ENCODE measurements around the gene ALLC. TPM values are rescaled to one million over a fixed set of nuclear protein-coding genes. Genes with fewer than 3 reads are reported as not detected.

ALLC gene
- polyA plus RNA-seq, 1 of the 3 experiments (the other 2 are of a cell fraction) = not detected

GRCh38 chr2:3639653-3640052, 18.3 kb upstream of the ALLC start:
- TF ChIP-seq, protein P1, sequence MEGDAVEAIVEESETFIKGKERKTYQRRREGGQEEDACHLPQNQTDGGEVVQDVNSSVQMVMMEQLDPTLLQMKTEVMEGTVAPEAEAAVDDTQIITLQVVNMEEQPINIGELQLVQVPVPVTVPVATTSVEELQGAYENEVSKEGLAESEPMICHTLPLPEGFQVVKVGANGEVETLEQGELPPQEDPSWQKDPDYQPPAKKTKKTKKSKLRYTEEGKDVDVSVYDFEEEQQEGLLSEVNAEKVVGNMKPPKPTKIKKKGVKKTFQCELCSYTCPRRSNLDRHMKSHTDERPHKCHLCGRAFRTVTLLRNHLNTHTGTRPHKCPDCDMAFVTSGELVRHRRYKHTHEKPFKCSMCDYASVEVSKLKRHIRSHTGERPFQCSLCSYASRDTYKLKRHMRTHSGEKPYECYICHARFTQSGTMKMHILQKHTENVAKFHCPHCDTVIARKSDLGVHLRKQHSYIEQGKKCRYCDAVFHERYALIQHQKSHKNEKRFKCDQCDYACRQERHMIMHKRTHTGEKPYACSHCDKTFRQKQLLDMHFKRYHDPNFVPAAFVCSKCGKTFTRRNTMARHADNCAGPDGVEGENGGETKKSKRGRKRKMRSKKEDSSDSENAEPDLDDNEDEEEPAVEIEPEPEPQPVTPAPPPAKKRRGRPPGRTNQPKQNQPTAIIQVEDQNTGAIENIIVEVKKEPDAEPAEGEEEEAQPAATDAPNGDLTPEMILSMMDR (IDR thresholded peaks at IDR 0.05) = no peak
- 81% methylated on average over 6 of the region's 8 CpGs for WGBS (ENCODE audit: low lambda C conversion rate)
- Histone ChIP-seq H3F3A (replicated peaks; ENCODE audit: insufficient read depth) (no peaks in the 10 kb centered on the region), H3K27me3 (ENCODE audit: insufficient read depth) (no peaks in the 10 kb centered on the region), H3K4me2 (no peak overlapping the region), H3K9me2 (no peaks in the 10 kb centered on the region), H3K79me2 (ENCODE audit: insufficient read depth) (no peaks in the 10 kb centered on the region), H3K9me3 (no peaks in the 10 kb centered on the region), H3K4me3 (ENCODE audit: low read depth in 2 of 2, low read length in 1 of 2) (no peak overlapping the region), H2AFZ (ENCODE audit: low read depth) (no peak overlapping the region), H3K4me1 (ENCODE audit: control insufficient read depth in 1 of 2, insufficient read depth in 2 of 2, low read depth in 1 of 2, low read length in 1 of 2) (peaks cover 0 to 10% of the 10 kb centered on the region in 2 experiments; a peak in 1 of 4 replicates), H3K36me3 (replicated peaks in 1 of 2; ENCODE audit: control insufficient read depth in 1 of 2, insufficient read depth in 2 of 2, low read length in 1 of 2) (no peaks in the 10 kb centered on the region), H3K27ac (ENCODE audit: low read depth in 2 of 2, low read length in 1 of 2) (peak overlapping the region in 1 of 2 experiments; percentile 29; a peak in 1 of 4 replicates), H4K20me1 (ENCODE audit: insufficient read depth) (no peaks in the 10 kb centered on the region), H3K9ac (no peak overlapping the region)
- no peak for DNase-seq
- ChIA-PET POLR2A (no interaction called here), CTCF (interaction anchor here (1.8 kb wide), 1 partner anchor 10 kb away, joined by 6 read pairs; no protein-coding TSS in a partner anchor)

DNA sequence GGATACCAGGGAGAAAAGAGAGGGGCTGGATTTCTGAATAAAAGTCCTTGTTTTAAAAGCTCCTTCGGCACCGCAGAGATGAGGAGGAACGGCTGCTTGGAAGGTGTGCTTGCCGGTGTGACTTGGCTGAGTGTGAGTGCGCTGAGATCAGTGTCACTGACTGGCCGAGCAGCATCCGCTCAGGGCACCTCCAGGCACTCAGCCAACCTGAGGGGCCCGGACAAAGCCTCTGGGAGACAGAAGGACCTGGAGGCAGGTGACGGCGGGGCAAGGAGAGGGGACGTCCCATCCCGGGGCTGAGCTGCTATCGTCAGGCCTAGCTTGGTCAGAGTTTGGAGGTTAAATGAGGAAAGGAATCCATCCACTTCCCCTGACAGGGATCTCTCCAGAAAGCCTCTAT, 16.8 kb upstream of the ALLC start:
- Histone ChIP-seq H3K4me1 (ENCODE audit: control insufficient read depth in 1 of 2, insufficient read depth in 2 of 2, low read depth in 1 of 2, low read length in 1 of 2) (peaks cover 0 to 10% of the 10 kb centered on the region in 2 experiments; a peak in 1 of 4 replicates), H3K79me2 (ENCODE audit: insufficient read depth) (no peaks in the 10 kb centered on the region), H3K4me2 (no peak overlapping the region), H3K27me3 (ENCODE audit: insufficient read depth) (no peaks in the 10 kb centered on the region), H2AFZ (ENCODE audit: low read depth) (no peak overlapping the region), H3K9me3 (no peaks in the 10 kb centered on the region), H3K36me3 (replicated peaks in 1 of 2; ENCODE audit: control insufficient read depth in 1 of 2, insufficient read depth in 2 of 2, low read length in 1 of 2) (peaks cover 0 to 2% of the 10 kb centered on the region in 2 experiments), H3K9ac (no peak overlapping the region), H3K4me3 (ENCODE audit: low read depth in 2 of 2, low read length in 1 of 2) (no peak overlapping the region), H3K9me2 (no peaks in the 10 kb centered on the region), H3F3A (replicated peaks; ENCODE audit: insufficient read depth) (no peaks in the 10 kb centered on the region), H4K20me1 (ENCODE audit: insufficient read depth) (no peaks in the 10 kb centered on the region), H3K27ac (ENCODE audit: low read depth in 2 of 2, low read length in 1 of 2) (no peak overlapping the region)
- POLR2A ChIA-PET = no interaction called here
- WGBS (ENCODE audit: low lambda C conversion rate) = 81% methylated on average over 13 of the region's 13 CpGs
- no peak for DNase-seq
- TF ChIP-seq GABPA (IDR thresholded peaks at IDR 0.05; ENCODE audit: low read depth) (no peak), CHD2 (IDR thresholded peaks at IDR 0.05; ENCODE audit: low read length, partially characterized antibody) (no peak), RXRA (IDR thresholded peaks at IDR 0.05; ENCODE audit: borderline replicate concordance, low read depth) (no peak), SIN3A (IDR thresholded peaks at IDR 0.05; ENCODE audit: borderline replicate concordance, low read depth, low read length) (no peak), MXI1 (IDR thresholded peaks at IDR 0.05; ENCODE audit: low read depth, low read length) (no peak), GATA2 (CRISPR knock-in tag; IDR thresholded peaks at IDR 0.05) (no peak), ELF1 (IDR thresholded peaks at IDR 0.05) (no peak), YY1 (IDR thresholded peaks at IDR 0.05; ENCODE audit: low read depth) (no peak), FOXM1 (IDR thresholded peaks at IDR 0.05; ENCODE audit: low read depth) (no peak), RCOR1 (IDR thresholded peaks at IDR 0.05; ENCODE audit: low read length) (no peak), MEF2A (IDR thresholded peaks at IDR 0.05; ENCODE audit: borderline replicate concordance, low read depth) (no peak), ZBTB33 (IDR thresholded peaks at IDR 0.05; ENCODE audit: borderline replicate concordance, low read depth) (no peak), JUND (IDR thresholded peaks at IDR 0.05) (no peak)
- TF ChIP-seq, protein P1 (IDR thresholded peaks at IDR 0.05) = no peak
- TF ChIP-seq, protein P2, sequence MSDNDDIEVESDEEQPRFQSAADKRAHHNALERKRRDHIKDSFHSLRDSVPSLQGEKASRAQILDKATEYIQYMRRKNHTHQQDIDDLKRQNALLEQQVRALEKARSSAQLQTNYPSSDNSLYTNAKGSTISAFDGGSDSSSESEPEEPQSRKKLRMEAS (IDR thresholded peaks at IDR 0.05; ENCODE audit: low read depth) = no peak
- TF ChIP-seq, protein P3, sequence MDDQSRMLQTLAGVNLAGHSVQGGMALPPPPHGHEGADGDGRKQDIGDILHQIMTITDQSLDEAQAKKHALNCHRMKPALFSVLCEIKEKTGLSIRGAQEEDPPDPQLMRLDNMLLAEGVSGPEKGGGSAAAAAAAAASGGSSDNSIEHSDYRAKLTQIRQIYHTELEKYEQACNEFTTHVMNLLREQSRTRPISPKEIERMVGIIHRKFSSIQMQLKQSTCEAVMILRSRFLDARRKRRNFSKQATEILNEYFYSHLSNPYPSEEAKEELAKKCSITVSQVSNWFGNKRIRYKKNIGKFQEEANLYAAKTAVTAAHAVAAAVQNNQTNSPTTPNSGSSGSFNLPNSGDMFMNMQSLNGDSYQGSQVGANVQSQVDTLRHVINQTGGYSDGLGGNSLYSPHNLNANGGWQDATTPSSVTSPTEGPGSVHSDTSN (IDR thresholded peaks at IDR 0.05) = no peak
- CTCF ChIA-PET = interaction anchor here (1.2 to 2.5 kb wide), 2 partner anchors 10 to 12 kb away, joined by 3 to 18 read pairs; no protein-coding TSS in a partner anchor
